ENCODE data around the gene TTC39C. TPM values are rescaled to one million over a fixed set of nuclear protein-coding genes. Genes with fewer than 3 reads are reported as not detected.

Gene TTC39C
- polyA plus RNA-seq, 3 donors: 4.3 to 29.5 (median 8.3) TPM

GRCh38 chr18:24104486-24104885 lies 89.9 kb downstream of the TTC39C start:
- Histone ChIP-seq H2AFZ (ENCODE audit: insufficient read depth, low read depth, low read length, poor library complexity, severe bottlenecking) (no peak overlapping the region), H3K4me1 (ENCODE audit: control insufficient read depth in 1 of 2, insufficient read depth in 2 of 2, low read length in 2 of 2) (peaks cover 6 to 8% of the 10 kb centered on the region in 2 donors), H3K9me3 (replicated peaks in 1 of 2; ENCODE audit: control insufficient read depth in 1 of 2, insufficient read depth in 1 of 2, low read length in 2 of 2) (no peaks in the 10 kb centered on the region), H3K36me3 (replicated peaks in 1 of 2; ENCODE audit: control insufficient read depth in 1 of 2, insufficient read depth in 2 of 2, low read length in 2 of 2) (peaks cover 18 to 61% of the 10 kb centered on the region in 2 donors), H3K9ac (ENCODE audit: insufficient read depth, low read length, poor library complexity, severe bottlenecking) (no peak overlapping the region), H3K27me3 (ENCODE audit: control insufficient read depth in 2 of 2, insufficient read depth in 2 of 2, low read length in 2 of 2) (no peaks in the 10 kb centered on the region), H3K4me2 (replicated peaks; ENCODE audit: extremely low read depth, low read length, poor library complexity, severe bottlenecking) (no peak overlapping the region), H4K20me1 (ENCODE audit: insufficient read depth, low read length) (peaks cover 7% of the 10 kb centered on the region), H3K27ac (ENCODE audit: low read depth in 1 of 2, low read length in 2 of 2) (no peak overlapping the region), H3K79me2 (ENCODE audit: insufficient read depth, low read length) (peaks cover 6% of the 10 kb centered on the region), H3K4me3 (replicated peaks in 1 of 3; ENCODE audit: low read depth in 2 of 3, low read length in 3 of 3) (no peak overlapping the region)
- intact Hi-C loops (cut with micrococcal nuclease): no loop called here
- Mint-ChIP-seq H3K27me3 (ENCODE audit: low read depth in 3 of 3) (no peaks in the 10 kb centered on the region), H3K36me3 (peaks cover 48 to 70% of the 10 kb centered on the region in 2 donors), H3K9me3 (peaks cover 0 to 2% (median 0%) of the 10 kb centered on the region in 7 donors), H3K27ac (peak overlapping the region in 1 of 7 donors; percentile 61), H3K4me1 (peaks cover 9% of the 10 kb centered on the region), H3K4me3 (no peak overlapping the region)
- DNase-seq: no peak
- no peak for TF ChIP-seq CTCF (IDR thresholded peaks at IDR 0.05)
- no CpG with 5 or more reads among the region's 4 CpGs for WGBS (ENCODE audit: insufficient coverage)

- WGBS (ENCODE audit: insufficient coverage): no CpG with 5 or more reads among the region's 1 CpG
- Histone ChIP-seq H2AFZ (ENCODE audit: insufficient read depth, low read depth, low read length, poor library complexity, severe bottlenecking) (no peak overlapping the region), H3K36me3 (replicated peaks in 1 of 2; ENCODE audit: control insufficient read depth in 1 of 2, insufficient read depth in 2 of 2, low read length in 2 of 2) (peaks cover 20 to 60% of the 10 kb centered on the region in 2 donors)
Measured at GRCh38 chr18:24108641-24109040, 94.1 kb downstream of the TTC39C start.

More at GRCh38 chr18:24108641-24109040, 94.1 kb downstream of the TTC39C start:
- Mint-ChIP-seq H3K36me3 (peaks cover 47 to 54% of the 10 kb centered on the region in 2 donors), H3K4me3 (no peak overlapping the region), H3K9me3 (peaks cover 0 to 2% (median 0%) of the 10 kb centered on the region in 7 donors), H3K4me1 (no peaks in the 10 kb centered on the region), H3K27me3 (ENCODE audit: low read depth in 3 of 3) (no peaks in the 10 kb centered on the region), H3K27ac (no peak overlapping the region)
- intact Hi-C loops (cut with micrococcal nuclease): no loop called here
- no peaks in the 10 kb centered on the region for H3K79me2 ChIP-seq (ENCODE audit: insufficient read depth, low read length)
- H3K9me3 ChIP-seq (replicated peaks in 1 of 2; ENCODE audit: control insufficient read depth in 1 of 2, insufficient read depth in 1 of 2, low read length in 2 of 2): no peaks in the 10 kb centered on the region
- H3K27me3 ChIP-seq (ENCODE audit: control insufficient read depth in 2 of 2, insufficient read depth in 2 of 2, low read length in 2 of 2): no peaks in the 10 kb centered on the region
- DNase-seq: no peak
- TF ChIP-seq CTCF (IDR thresholded peaks at IDR 0.05): no peak
- H3K4me2 ChIP-seq (replicated peaks; ENCODE audit: extremely low read depth, low read length, poor library complexity, severe bottlenecking): no peak overlapping the region
- no peaks in the 10 kb centered on the region for H4K20me1 ChIP-seq (ENCODE audit: insufficient read depth, low read length)
- H3K27ac ChIP-seq (ENCODE audit: low read depth in 1 of 2, low read length in 2 of 2): no peak overlapping the region
- no peak overlapping the region for H3K9ac ChIP-seq (ENCODE audit: insufficient read depth, low read length, poor library complexity, severe bottlenecking)
- H3K4me3 ChIP-seq (replicated peaks in 1 of 3; ENCODE audit: low read depth in 2 of 3, low read length in 3 of 3): no peak overlapping the region
- H3K4me1 ChIP-seq (ENCODE audit: control insufficient read depth in 1 of 2, insufficient read depth in 2 of 2, low read length in 2 of 2): no peaks in the 10 kb centered on the region

All from CD14-positive monocyte (primary cell).